WERI-Rb-1 (cell line): Measurements from ENCODE around the gene OR51I1.

Source experiments
- DNase-seq: peaks from one replicate; pipeline ENCODE4 v3.0.0-alpha.2; 2020
- H3K27ac ChIP-seq: fragments of 250-450 bp; sonication (Bioruptor Pico); 2 replicates; pipeline ENCODE4 v1.5.1; 2020; ENCODE audit warnings: mild to moderate bottlenecking, moderate library complexity
- H3K27me3 ChIP-seq: fragments of 250-450 bp; sonication (Bioruptor Pico); 2 replicates; pipeline ENCODE4 v1.5.1; 2021; ENCODE audit warnings: mild to moderate bottlenecking, low read depth, moderate library complexity; ENCODE audit not compliant: insufficient read depth, severe bottlenecking
- H3K36me3 ChIP-seq: fragments of 250-450 bp; sonication (Bioruptor Pico); 2 replicates; pipeline ENCODE4 v1.5.1; 2020; ENCODE audit warnings: mild to moderate bottlenecking, moderate library complexity
- H3K4me3 ChIP-seq: 2 replicates; pipeline ENCODE4 v1.5.1; 2011; ENCODE audit warnings: low read depth, mild to moderate bottlenecking, control low read depth, low read length
- H3K9me3 ChIP-seq: fragments of 250-450 bp; sonication (Bioruptor Pico); 2 replicates; pipeline ENCODE4 v1.5.1; 2021; ENCODE audit warnings: mild to moderate bottlenecking, moderate library complexity; ENCODE audit not compliant: severe bottlenecking
- CTCF ChIP-seq: IDR thresholded peaks from 2 replicates; pipeline ENCODE4 v1.5.1; 2011; ENCODE audit warnings: low read depth, mild to moderate bottlenecking, control low read depth, inconsistent platforms, low read length

The OR51I1 gene

DNA sequence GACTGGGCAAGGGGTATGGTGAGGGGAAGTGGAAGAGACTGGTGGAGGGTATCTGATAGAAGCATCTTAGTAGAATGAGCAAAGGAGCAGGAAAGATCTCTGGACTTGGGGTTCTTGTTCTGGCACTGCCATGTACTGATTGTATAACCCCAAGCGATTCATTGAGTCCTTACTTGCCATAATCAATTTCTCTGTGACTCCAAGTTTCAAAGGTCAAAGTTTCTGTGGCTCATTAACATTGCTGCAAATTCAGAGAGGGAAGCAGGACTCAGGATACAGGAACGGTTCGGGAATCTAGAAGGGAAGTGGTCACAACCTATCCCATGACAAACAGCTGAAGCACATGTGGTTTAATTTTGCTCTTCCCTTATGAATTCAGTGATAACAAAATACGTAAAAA is 8.1 kb upstream of the OR51I1 start:
- H3K36me3 ChIP-seq = no peaks in the 10 kb centered on the region
- no peak for DNase-seq
- no peaks in the 10 kb centered on the region for H3K9me3 ChIP-seq
- H3K4me3 ChIP-seq = no peak overlapping the region
- peaks cover 62% of the 10 kb centered on the region for H3K27me3 ChIP-seq
- H3K27ac ChIP-seq = no peak overlapping the region
- no peak for TF ChIP-seq CTCF

DNA sequence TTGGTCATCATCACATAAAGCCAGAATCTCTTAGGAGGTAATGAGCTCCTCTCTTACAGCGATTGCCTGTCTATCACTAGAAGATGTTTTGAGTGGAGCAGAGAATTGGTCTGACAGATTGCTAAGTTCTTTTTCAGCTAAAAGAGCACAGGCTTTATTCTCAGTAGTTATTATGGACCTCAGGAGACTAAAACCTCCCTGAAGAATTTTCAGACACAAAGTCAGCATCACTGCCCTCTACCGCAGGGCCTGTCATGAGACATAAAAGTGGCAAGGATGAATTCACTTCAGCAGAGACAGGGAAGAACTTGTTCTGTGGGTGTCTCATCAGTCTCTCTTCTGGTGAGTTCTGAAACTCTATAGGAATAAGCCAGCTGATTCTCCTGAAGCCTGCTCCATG is 7.7 kb upstream of the OR51I1 start, which contains the start of gene OR51I2:
Gene OR51I2, plus strand, starts transcription at position 301 of the 400 bp plus-strand sequence. CDS start 4,166 bp downstream, outside the sequence.
- H3K36me3 ChIP-seq = no peaks in the 10 kb centered on the region
- no peaks in the 10 kb centered on the region for H3K9me3 ChIP-seq
- no peak for DNase-seq
- H3K27me3 ChIP-seq = peaks cover 60% of the 10 kb centered on the region
- no peak for TF ChIP-seq CTCF
- H3K4me3 ChIP-seq = no peak within 1 kb of the TSS
- no peak within 1 kb of the TSS for H3K27ac ChIP-seq

DNA sequence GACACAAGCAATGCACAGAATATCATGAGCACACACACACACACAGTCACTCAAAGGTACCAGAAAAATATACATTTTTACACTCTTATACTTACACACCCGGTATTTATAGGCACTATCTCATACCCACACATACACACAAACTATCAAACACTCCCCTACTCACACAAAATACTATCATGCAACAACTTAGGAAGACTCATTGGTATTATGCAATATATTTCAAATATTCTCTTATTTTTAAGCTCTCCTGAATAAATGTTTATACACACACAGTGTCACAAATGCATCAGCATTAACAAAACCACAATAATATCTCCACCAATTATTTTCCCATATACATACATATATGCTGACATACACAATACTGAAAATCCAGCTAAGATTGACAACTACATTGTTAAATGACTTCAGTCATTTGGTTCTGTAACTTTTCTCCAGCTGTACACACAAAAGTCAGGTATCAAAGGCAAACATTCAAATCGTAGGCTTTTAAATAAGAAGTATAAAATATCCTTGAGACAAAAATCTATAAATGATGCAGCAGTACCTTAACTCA is 2.6 kb upstream of the OR51I1 start:
- TF ChIP-seq CTCF = no peak
- DNase-seq = no peak
- H3K27ac ChIP-seq = no peak overlapping the region
- H3K36me3 ChIP-seq = no peaks in the 10 kb centered on the region
- H3K9me3 ChIP-seq = no peaks in the 10 kb centered on the region
- peaks cover 62% of the 10 kb centered on the region for H3K27me3 ChIP-seq
- H3K4me3 ChIP-seq = no peak overlapping the region

GRCh38 chr11:5423131-5423530 is 18.2 kb downstream of the OR51I1 start:
- Histone ChIP-seq H3K27me3 (peaks cover 51% of the 10 kb centered on the region), H3K27ac (no peak overlapping the region), H3K4me3 (no peak overlapping the region), H3K36me3 (no peaks in the 10 kb centered on the region), H3K9me3 (no peaks in the 10 kb centered on the region)
- no peak for DNase-seq
- TF ChIP-seq CTCF = no peak

GRCh38 chr11:5421811-5422210 is 19.5 kb downstream of the OR51I1 start, which contains the start of gene OR51Q1:
OR51Q1 (plus strand) TSS chr11:5422111; CDS start chr11:5422201, 90 bp downstream.
- peaks cover 45% of the 10 kb centered on the region for H3K27me3 ChIP-seq

More at GRCh38 chr11:5421811-5422210, 19.5 kb downstream of the OR51I1 start, which contains the start of gene OR51Q1:
- H3K4me3 ChIP-seq = no peak within 1 kb of the TSS
- H3K36me3 ChIP-seq = no peaks in the 10 kb centered on the region
- no peak within 1 kb of the TSS for H3K27ac ChIP-seq
- DNase-seq = no peak
- no peak for TF ChIP-seq CTCF
- no peaks in the 10 kb centered on the region for H3K9me3 ChIP-seq
